Neural progenitor cell (in vitro differentiated cells): ENCODE measurements around the gene LHX1.

Source experiments
- EZH2 ChIP-seq: fragments of 200-600 bp; sonication (generic); IDR thresholded peaks from 2 replicates; pipeline ENCODE4 v1.6.1; 2017; ENCODE audit warnings: antibody characterized with exemption, mild to moderate bottlenecking, moderate library complexity
- EZH2phosphoT487 ChIP-seq: fragments of 200-600 bp; sonication (generic); IDR thresholded peaks from 2 replicates; pipeline ENCODE4 v1.6.1; 2017; ENCODE audit warnings: antibody characterized with exemption
- TF ChIP-seq, protein P1 (sequence below): fragments of 200-600 bp; sonication (generic); IDR thresholded peaks from 2 replicates; pipeline ENCODE4 v1.5.1; 2017; ENCODE audit warnings: antibody characterized with exemption, mild to moderate bottlenecking

DNA sequence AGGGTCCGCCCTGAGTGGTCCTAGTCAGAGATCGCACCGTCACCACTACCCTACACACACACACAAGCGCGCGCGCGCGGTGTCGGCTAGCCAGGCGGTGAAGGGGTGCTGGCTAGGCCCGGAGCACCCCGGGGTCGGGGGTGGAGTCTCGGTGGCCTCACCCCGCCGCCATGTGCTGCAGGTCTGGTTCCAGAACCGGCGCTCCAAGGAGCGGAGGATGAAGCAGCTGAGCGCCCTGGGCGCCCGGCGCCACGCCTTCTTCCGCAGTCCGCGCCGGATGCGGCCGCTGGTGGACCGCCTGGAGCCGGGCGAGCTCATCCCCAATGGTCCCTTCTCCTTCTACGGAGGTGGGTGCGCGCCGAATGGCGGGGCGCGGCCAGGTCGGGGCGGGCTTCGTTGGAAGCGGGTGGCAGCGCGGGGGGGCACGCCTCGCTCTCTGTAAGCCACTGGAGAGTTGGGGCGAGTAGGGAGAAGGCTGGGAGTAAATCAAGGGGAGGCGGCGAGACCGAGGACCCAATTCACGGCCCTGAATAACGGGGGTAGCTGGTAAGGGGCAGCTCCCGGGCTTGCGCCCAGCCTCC lies 4.8 kb downstream of the LHX1 start:
- TF ChIP-seq EZH2phosphoT487: peak; percentile 96
- TF ChIP-seq, protein P1, sequence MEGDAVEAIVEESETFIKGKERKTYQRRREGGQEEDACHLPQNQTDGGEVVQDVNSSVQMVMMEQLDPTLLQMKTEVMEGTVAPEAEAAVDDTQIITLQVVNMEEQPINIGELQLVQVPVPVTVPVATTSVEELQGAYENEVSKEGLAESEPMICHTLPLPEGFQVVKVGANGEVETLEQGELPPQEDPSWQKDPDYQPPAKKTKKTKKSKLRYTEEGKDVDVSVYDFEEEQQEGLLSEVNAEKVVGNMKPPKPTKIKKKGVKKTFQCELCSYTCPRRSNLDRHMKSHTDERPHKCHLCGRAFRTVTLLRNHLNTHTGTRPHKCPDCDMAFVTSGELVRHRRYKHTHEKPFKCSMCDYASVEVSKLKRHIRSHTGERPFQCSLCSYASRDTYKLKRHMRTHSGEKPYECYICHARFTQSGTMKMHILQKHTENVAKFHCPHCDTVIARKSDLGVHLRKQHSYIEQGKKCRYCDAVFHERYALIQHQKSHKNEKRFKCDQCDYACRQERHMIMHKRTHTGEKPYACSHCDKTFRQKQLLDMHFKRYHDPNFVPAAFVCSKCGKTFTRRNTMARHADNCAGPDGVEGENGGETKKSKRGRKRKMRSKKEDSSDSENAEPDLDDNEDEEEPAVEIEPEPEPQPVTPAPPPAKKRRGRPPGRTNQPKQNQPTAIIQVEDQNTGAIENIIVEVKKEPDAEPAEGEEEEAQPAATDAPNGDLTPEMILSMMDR: no peak
- peak; percentile 85 for TF ChIP-seq EZH2
